ENCODE measurements around the gene TAF5. TPM values are rescaled to one million over a fixed set of nuclear protein-coding genes. Genes with fewer than 3 reads are reported as not detected.

The TAF5 gene
- total and polyA plus RNA-seq, 2 donors (not counting 1 experiment from before 2014, with no cell fraction given), result 2.4 to 5.5 TPM

- no peak for TF ChIP-seq CTCF (IDR thresholded peaks at IDR 0.05)
- ChIA-PET POLR2A (no interaction called here), CTCF (no interaction called here)
- Histone ChIP-seq H3K4me1 (ENCODE audit: control insufficient read depth in 2 of 2, insufficient read depth in 2 of 2, low read length in 2 of 2) (no peaks in the 10 kb centered on the region), H3K4me2 (replicated peaks; ENCODE audit: low read depth, low read length, poor library complexity, severe bottlenecking) (no peak overlapping the region), H3K36me3 (replicated peaks in 1 of 2; ENCODE audit: control extremely low read depth in 1 of 2, control insufficient read depth in 1 of 2, extremely low read depth in 1 of 2, insufficient read depth in 2 of 2, low read length in 1 of 2) (peaks cover 3 to 18% of the 10 kb centered on the region in 2 experiments), H3K27me3 (replicated peaks in 1 of 4; ENCODE audit: control extremely low read depth in 1 of 4, control insufficient read depth in 3 of 4, insufficient read depth in 4 of 4, low read length in 3 of 4) (no peaks in the 10 kb centered on the region), H3K27ac (ENCODE audit: low read length in 2 of 2) (no peak overlapping the region), H3K79me2 (ENCODE audit: control insufficient read depth, insufficient read depth, low read length) (no peaks in the 10 kb centered on the region), H3K9me3 (ENCODE audit: control extremely low read depth in 1 of 3, control insufficient read depth in 2 of 3, insufficient read depth in 1 of 3, low read length in 2 of 3) (no peaks in the 10 kb centered on the region), H2AFZ (ENCODE audit: insufficient read depth, low read depth, low read length, poor library complexity, severe bottlenecking) (no peak overlapping the region), H3K9ac (ENCODE audit: low read length) (no peak overlapping the region), H4K20me1 (ENCODE audit: control insufficient read depth, insufficient read depth, low read length, poor library complexity, severe bottlenecking) (no peaks in the 10 kb centered on the region), H3K4me3 (ENCODE audit: control extremely low read depth in 1 of 5, extremely low read depth in 1 of 5, insufficient read depth in 1 of 5, low read depth in 2 of 5, low read length in 4 of 5) (no peak overlapping the region)
- Mint-ChIP-seq H3K4me3 (no peak overlapping the region), H3K9me3 (ENCODE audit: insufficient read depth) (no peaks in the 10 kb centered on the region), H3K27me3 (no peaks in the 10 kb centered on the region), H3K4me1 (no peaks in the 10 kb centered on the region), H3K27ac (no peak overlapping the region)
- DNase-seq (no peak), ATAC-seq (ENCODE audit: low read depth) (no peak)
- 100% methylated on average over 1 of the region's 4 CpGs for WGBS (ENCODE audit: insufficient coverage)
- intact Hi-C loops (cut with micrococcal nuclease), result loop anchor here (10.0 kb wide), 1 partner anchor 272 kb away; no protein-coding TSS in a partner anchor
Measured at GRCh38 chr10:103336370-103336769, 31.4 kb upstream of the TAF5 start.

GRCh38 chr10:103350175-103350516, 17.6 kb upstream of the TAF5 start:
- H3K4me3 Mint-ChIP-seq, result peak overlapping the region; percentile 89
- POLR2A ChIA-PET, result no interaction called here

More at GRCh38 chr10:103350175-103350516, 17.6 kb upstream of the TAF5 start:
- ATAC-seq (ENCODE audit: low read depth), result no peak
- no peak for DNase-seq
- Histone ChIP-seq H2AFZ (ENCODE audit: insufficient read depth, low read depth, low read length, poor library complexity, severe bottlenecking) (peak overlapping the region; percentile 95), H3K27me3 (replicated peaks in 1 of 4; ENCODE audit: control extremely low read depth in 1 of 4, control insufficient read depth in 3 of 4, insufficient read depth in 4 of 4, low read length in 3 of 4) (no peaks in the 10 kb centered on the region), H3K9me3 (ENCODE audit: control extremely low read depth in 1 of 3, control insufficient read depth in 2 of 3, insufficient read depth in 1 of 3, low read length in 2 of 3) (no peaks in the 10 kb centered on the region), H3K36me3 (replicated peaks in 1 of 2; ENCODE audit: control extremely low read depth in 1 of 2, control insufficient read depth in 1 of 2, extremely low read depth in 1 of 2, insufficient read depth in 2 of 2, low read length in 1 of 2) (peaks cover 2 to 3% of the 10 kb centered on the region in 2 experiments), H4K20me1 (ENCODE audit: control insufficient read depth, insufficient read depth, low read length, poor library complexity, severe bottlenecking) (no peaks in the 10 kb centered on the region), H3K27ac (ENCODE audit: low read length in 2 of 2) (peak overlapping the region in 1 of 2 donors; percentile 66), H3K79me2 (ENCODE audit: control insufficient read depth, insufficient read depth, low read length) (peaks cover 18% of the 10 kb centered on the region), H3K4me2 (replicated peaks; ENCODE audit: low read depth, low read length, poor library complexity, severe bottlenecking) (peak overlapping the region; percentile 70), H3K4me1 (ENCODE audit: control insufficient read depth in 2 of 2, insufficient read depth in 2 of 2, low read length in 2 of 2) (peaks cover 9 to 13% of the 10 kb centered on the region in 2 donors), H3K9ac (ENCODE audit: low read length) (peak overlapping the region; percentile 79), H3K4me3 (ENCODE audit: control extremely low read depth in 1 of 5, extremely low read depth in 1 of 5, insufficient read depth in 1 of 5, low read depth in 2 of 5, low read length in 4 of 5) (peak overlapping the region in 4 of 5 experiments; percentile 76 to 85 (median 81))
- no peaks in the 10 kb centered on the region for H3K27me3 Mint-ChIP-seq
- H3K27ac Mint-ChIP-seq, result no peak overlapping the region
- CTCF ChIA-PET, result interaction anchor here (0.9 kb wide), 1 partner anchor 17 kb away, joined by 3 read pairs; the partner anchor contains the start of gene TAF5
- 66% methylated on average over 10 of the region's 16 CpGs for WGBS (ENCODE audit: insufficient coverage)
- TF ChIP-seq CTCF (IDR thresholded peaks at IDR 0.05), result no peak
- no peak for TF ChIP-seq EZH2 (IDR thresholded peaks at IDR 0.05; ENCODE audit: borderline replicate concordance, insufficient read depth, low read depth, low read length, poor library complexity, severe bottlenecking)
- intact Hi-C loops (cut with micrococcal nuclease), result no loop called here
- peaks cover 6% of the 10 kb centered on the region for H3K4me1 Mint-ChIP-seq
- no peaks in the 10 kb centered on the region for H3K9me3 Mint-ChIP-seq (ENCODE audit: insufficient read depth)
